ENCODE results near the gene ZNF609. TPM values are rescaled to one million over a fixed set of nuclear protein-coding genes. Genes with fewer than 3 reads are reported as not detected.
A peak's percentile ranks its signal among the peaks of the same experiment; 100 is the strongest.

The ZNF609 gene
- polyA plus RNA-seq, 3 donors = 1.3 to 13.2 (median 1.7) TPM

GRCh38 chr15:64690578-64691296 lies 230.4 kb downstream of the ZNF609 start:
- intact Hi-C loops (cut with micrococcal nuclease) = loop anchor here in 1 of 2 donors (10.0 kb wide), 2 partner anchors 134 to 204 kb away; partner anchors contain the start of gene PIF1
- no CpG with 5 or more reads among the region's 6 CpGs for WGBS (ENCODE audit: insufficient coverage)

More at GRCh38 chr15:64690578-64691296, 230.4 kb downstream of the ZNF609 start:
- Mint-ChIP-seq H3K27me3 (ENCODE audit: low read depth in 3 of 3) (no peaks in the 10 kb centered on the region), H3K4me3 (no peak overlapping the region), H3K36me3 (peaks cover 64 to 80% of the 10 kb centered on the region in 2 donors), H3K9me3 (no peaks in the 10 kb centered on the region), H3K27ac (peak overlapping the region; percentile 88 to 97 (median 95)), H3K4me1 (peaks cover 51% of the 10 kb centered on the region)
- Histone ChIP-seq H3K4me3 (replicated peaks in 1 of 3; ENCODE audit: low read depth in 2 of 3, low read length in 3 of 3) (no peak overlapping the region), H3K4me2 (replicated peaks; ENCODE audit: extremely low read depth, low read length, poor library complexity, severe bottlenecking) (no peak overlapping the region), H3K36me3 (replicated peaks in 1 of 2; ENCODE audit: control insufficient read depth in 1 of 2, insufficient read depth in 2 of 2, low read length in 2 of 2) (peaks cover 48 to 56% of the 10 kb centered on the region in 2 donors), H3K9me3 (replicated peaks in 1 of 2; ENCODE audit: control insufficient read depth in 1 of 2, insufficient read depth in 1 of 2, low read length in 2 of 2) (no peaks in the 10 kb centered on the region), H3K27me3 (ENCODE audit: control insufficient read depth in 2 of 2, insufficient read depth in 2 of 2, low read length in 2 of 2) (no peaks in the 10 kb centered on the region), H3K9ac (ENCODE audit: insufficient read depth, low read length, poor library complexity, severe bottlenecking) (no peak overlapping the region), H3K79me2 (ENCODE audit: insufficient read depth, low read length) (peaks cover 34% of the 10 kb centered on the region), H4K20me1 (ENCODE audit: insufficient read depth, low read length) (peaks cover 31% of the 10 kb centered on the region), H3K27ac (ENCODE audit: low read depth in 1 of 2, low read length in 2 of 2) (peak overlapping the region; percentile 77 to 94), H3K4me1 (ENCODE audit: control insufficient read depth in 1 of 2, insufficient read depth in 2 of 2, low read length in 2 of 2) (peaks cover 52 to 54% of the 10 kb centered on the region in 2 donors), H2AFZ (ENCODE audit: insufficient read depth, low read depth, low read length, poor library complexity, severe bottlenecking) (no peak overlapping the region)
- peak; percentile 46 for TF ChIP-seq CTCF (IDR thresholded peaks at IDR 0.05)
- DNase-seq = no peak

All from CD14-positive monocyte (primary cell).